ENCODE results near the gene TOB2.

GRCh38 chr22:41479671-41480396, 33.2 kb upstream of the TOB2 start:
- TF ChIP-seq EP300 (IDR thresholded peaks at IDR 0.05), result no peak
- TF ChIP-seq CTCF (IDR thresholded peaks at IDR 0.05), result no peak
- no peak for TF ChIP-seq POLR2A (IDR thresholded peaks at IDR 0.05)
